Measurements from ENCODE around the gene IFNL2. TPM values are rescaled to one million over a fixed set of nuclear protein-coding genes. Genes with fewer than 3 reads are reported as not detected.

The IFNL2 gene
- total RNA-seq, 1 experiment from 2014 or later: not detected

GRCh38 chr19:39303373-39304184 is 35.4 kb downstream of the IFNL2 start:
- H4K20me1 ChIP-seq (ENCODE audit: low read length): no peaks in the 10 kb centered on the region
- H3K4me1 ChIP-seq (ENCODE audit: insufficient read depth, low read length): no peaks in the 10 kb centered on the region
- BruUV-seq (replicated peaks): no TSS peak
- CTCF ChIA-PET: interaction anchor here (0.5 kb wide), 1 partner anchor 379 kb away, joined by 3 read pairs; no protein-coding TSS in a partner anchor
- H3K4me3 ChIP-seq (ENCODE audit: low read length): no peak overlapping the region
- H2AFZ ChIP-seq (ENCODE audit: low read length): no peak overlapping the region
- H3K27ac ChIP-seq (ENCODE audit: low read length): no peak overlapping the region
- H3F3A ChIP-seq (ENCODE audit: low read length, unreplicated experiment): no peaks in the 10 kb centered on the region
- TF ChIP-seq CTCF (conservative IDR thresholded peaks at IDR 0.05; ENCODE audit: low read depth, low read length) (no peak), EZH2 (IDR thresholded peaks at IDR 0.05; ENCODE audit: low read length, unreplicated experiment) (no peak), EZH2phosphoT487 (IDR thresholded peaks at IDR 0.05; ENCODE audit: borderline replicate concordance, low read length) (no peak)
- no peak overlapping the region for H3K9ac ChIP-seq (ENCODE audit: low read length)
- POLR2A ChIA-PET (ENCODE audit: unreplicated experiment): no interaction called here
- no peaks in the 10 kb centered on the region for H3K27me3 ChIP-seq (ENCODE audit: low read length)
- H3K79me2 ChIP-seq (ENCODE audit: low read length): no peaks in the 10 kb centered on the region
- H3K4me2 ChIP-seq (ENCODE audit: low read length): no peak overlapping the region
- intact Hi-C loops (cut with micrococcal nuclease): no loop called here
- no peak for ATAC-seq
- H3K9me2 ChIP-seq (replicated peaks; ENCODE audit: low read length): no peaks in the 10 kb centered on the region
- no peaks in the 10 kb centered on the region for H3K9me3 ChIP-seq (ENCODE audit: low read length)
- H3K36me3 ChIP-seq (ENCODE audit: low read depth, low read length): no peaks in the 10 kb centered on the region
- DNase-seq: no peak

- TF ChIP-seq CTCF (conservative IDR thresholded peaks at IDR 0.05; ENCODE audit: low read depth, low read length): no peak
- no peak for TF ChIP-seq EZH2 (IDR thresholded peaks at IDR 0.05; ENCODE audit: low read length, unreplicated experiment)
- no peak for TF ChIP-seq EZH2phosphoT487 (IDR thresholded peaks at IDR 0.05; ENCODE audit: borderline replicate concordance, low read length)
- Histone ChIP-seq H3K4me2 (ENCODE audit: low read length) (no peak overlapping the region), H3K79me2 (ENCODE audit: low read length) (no peaks in the 10 kb centered on the region), H4K20me1 (ENCODE audit: low read length) (no peaks in the 10 kb centered on the region), H3F3A (ENCODE audit: low read length, unreplicated experiment) (no peaks in the 10 kb centered on the region), H3K9me2 (replicated peaks; ENCODE audit: low read length) (no peaks in the 10 kb centered on the region), H3K4me3 (ENCODE audit: low read length) (no peak overlapping the region), H2AFZ (ENCODE audit: low read length) (no peak overlapping the region), H3K9me3 (ENCODE audit: low read length) (no peaks in the 10 kb centered on the region), H3K36me3 (ENCODE audit: low read depth, low read length) (no peaks in the 10 kb centered on the region), H3K27ac (ENCODE audit: low read length) (no peak overlapping the region), H3K27me3 (ENCODE audit: low read length) (no peaks in the 10 kb centered on the region), H3K9ac (ENCODE audit: low read length) (no peak overlapping the region), H3K4me1 (ENCODE audit: insufficient read depth, low read length) (no peaks in the 10 kb centered on the region)
- no peak for ATAC-seq
- ChIA-PET CTCF (interaction anchor here (0.5 kb wide), 1 partner anchor 380 kb away, joined by 3 read pairs; no protein-coding TSS in a partner anchor), POLR2A (ENCODE audit: unreplicated experiment) (no interaction called here)
- no TSS peak for BruUV-seq (replicated peaks)
- no peak for DNase-seq
- intact Hi-C loops (cut with micrococcal nuclease): no loop called here
Measured at GRCh38 chr19:39304185-39304513, 36.0 kb downstream of the IFNL2 start.
